Right lobe of liver (tissue), 6 donors: Measurements from ENCODE around the gene TLR6. TPM values are rescaled to one million over a fixed set of nuclear protein-coding genes. Genes with fewer than 3 reads are reported as not detected.

ENCODE experiments used
- ATAC-seq, 4 donors: fragments of 200-7000 bp; cut with Tn5 transposase; one replicate each; pipeline ENCODE4 v1.9.1; 2020; ENCODE audit warnings: mild to moderate bottlenecking in 4 of 4, moderate library complexity in 4 of 4
- DNase-seq, 3 donors: peaks; one replicate each; pipeline ENCODE4 v3.0.0-alpha.2; 2020
- H3K27ac ChIP-seq, 3 donors: fragments of 200-600 bp; one replicate each; pipeline ENCODE4 v1.8.0; 2022
- H3K27me3 ChIP-seq, 2 donors: fragments of 200-600 bp; one replicate each; pipeline ENCODE4 v1.8.0; 2022
- H3K36me3 ChIP-seq, 4 donors: fragments of 200-600 bp; sonication (generic) in 1 of 4; one replicate each; pipeline versions ENCODE4 v1.5.1 to v1.8.0; 2017 to 2022; ENCODE audit warnings: control low read depth in 1 of 4
- H3K4me1 ChIP-seq, 4 donors: fragments of 200-600 bp; sonication (generic) in 1 of 4; one replicate each; pipeline versions ENCODE4 v1.5.1 to v1.8.0; 2017 to 2022; ENCODE audit warnings: control low read depth in 1 of 4
- H3K4me3 ChIP-seq, 3 donors: fragments of 200-600 bp; one replicate each; pipeline ENCODE4 v1.8.0; 2022
- H3K9me3 ChIP-seq, 4 donors: fragments of 200-600 bp; sonication (generic) in 1 of 4; one replicate each; pipeline versions ENCODE4 v1.5.1 to v1.8.0; 2017 to 2022; ENCODE audit warnings: control low read depth in 1 of 4
- CTCF ChIP-seq, 4 donors: fragments of 200-600 bp in 3 of 4; fragments of 450-650 bp in 1 of 4; IDR thresholded peaks; one replicate each; pipeline versions ENCODE4 v1.5.1 to v1.8.0; 2016 to 2022; ENCODE audit warnings: antibody characterized with exemption in 4 of 4, mild to moderate bottlenecking in 2 of 4
- POLR2A ChIP-seq: fragments of 450-650 bp; IDR thresholded peaks from one replicate; pipeline ENCODE4 v1.6.1; 2017; ENCODE audit warnings: antibody characterized with exemption, mild to moderate bottlenecking
- WGBS: methylation state at CpG from one replicate; pipeline ENCODE4 v1.1.6; 2018; ENCODE audit warnings: low coverage, low lambda C conversion rate; ENCODE audit not compliant: insufficient coverage; ENCODE audit errors: missing lambda C conversion rate; 5-methylcytosine and 5-hydroxymethylcytosine counted together
- intact Hi-C, 2 donors: fragments of 100-400 bp; cut with DNase I; formaldehyde crosslinking; loops; one replicate each; pipeline versions ENCODE4 v1.11.2 to v1.14.1; 2022
- total RNA-seq, 6 experiments: library from RNA; depleted of rRNA in 2 of 6; stranded (reverse); fragments of >200 nt in 2 of 6; fragmentation: NEBNext Ultra II Directional in 3 of 6; extraction: Animal tissue kit (Norgen Biotek cat#: 25700) in 3 of 6; gene quantifications; one replicate each; pipeline versions ENCODE4 v1.1.0 to v1.2.4, GENCODE V29; 2016 to 2023
- donor health status: DM: no; HTN: yes; CAD: no.
- donor health status: DM: no; HTN: no; CAD: no.
- donor health status: DM: no; HTN: no; CAD: no.
- donor health status: DM: no; HTN: yes; CAD: no.
- donor health status: DM: no; HTN: yes; CAD: no.

TLR6 gene
- total RNA-seq, 6 experiments from 2014 or later, result 1.2 to 3.4 (median 2.4) TPM

GRCh38 chr4:38820329-38821061, 36.1 kb downstream of the TLR6 start:
- intact Hi-C loops, result no loop called here
- Histone ChIP-seq H3K4me3 (no peak overlapping the region), H3K36me3 (no peaks in the 10 kb centered on the region), H3K27me3 (no peaks in the 10 kb centered on the region), H3K4me1 (no peaks in the 10 kb centered on the region), H3K27ac (no peak overlapping the region), H3K9me3 (no peaks in the 10 kb centered on the region)
- DNase-seq (no peak), ATAC-seq (no peak)
- WGBS, result 75% methylated on average over 3 of the region's 4 CpGs
- TF ChIP-seq CTCF (IDR thresholded peaks at IDR 0.05) (no peak), POLR2A (no peak)

GRCh38 chr4:38819569-38819968, 37.0 kb downstream of the TLR6 start:
- DNase-seq (no peak), ATAC-seq (no peak)
- H3K4me3 ChIP-seq, result no peak overlapping the region
- no peaks in the 10 kb centered on the region for H3K4me1 ChIP-seq
- 58% methylated on average over 3 of the region's 3 CpGs for WGBS
- TF ChIP-seq CTCF (IDR thresholded peaks at IDR 0.05) (no peak), POLR2A (no peak)
- intact Hi-C loops, result no loop called here
- H3K9me3 ChIP-seq, result no peaks in the 10 kb centered on the region
- H3K27me3 ChIP-seq, result no peaks in the 10 kb centered on the region
- no peaks in the 10 kb centered on the region for H3K36me3 ChIP-seq
- H3K27ac ChIP-seq, result no peak overlapping the region

- DNase-seq (no peak), ATAC-seq (no peak)
- Histone ChIP-seq H3K9me3 (no peaks in the 10 kb centered on the region), H3K27me3 (no peaks in the 10 kb centered on the region), H3K4me1 (no peaks in the 10 kb centered on the region), H3K36me3 (no peaks in the 10 kb centered on the region), H3K4me3 (no peak overlapping the region), H3K27ac (no peak overlapping the region)
- TF ChIP-seq CTCF (IDR thresholded peaks at IDR 0.05) (no peak), POLR2A (no peak)
- 66% methylated on average over 4 of the region's 5 CpGs for WGBS
- intact Hi-C loops, result no loop called here
These were observed 38.1 kb downstream of the TLR6 start for GRCh38 chr4:38818441-38818976.

- DNase-seq (no peak), ATAC-seq (peak in 3 of 4 donors; percentile 53 to 75 (median 72))
- H3K27me3 ChIP-seq, result no peaks in the 10 kb centered on the region
- no peaks in the 10 kb centered on the region for H3K4me1 ChIP-seq
- no peaks in the 10 kb centered on the region for H3K36me3 ChIP-seq
- WGBS, result 58% methylated on average over 3 of the region's 3 CpGs
- H3K4me3 ChIP-seq, result no peak overlapping the region
- peak overlapping the region in 1 of 3 donors; percentile 12 for H3K27ac ChIP-seq
- no peaks in the 10 kb centered on the region for H3K9me3 ChIP-seq
- intact Hi-C loops, result no loop called here
- TF ChIP-seq POLR2A (no peak), CTCF (IDR thresholded peaks at IDR 0.05) (no peak)
These were observed 40.5 kb downstream of the TLR6 start for GRCh38 chr4:38815885-38816782.
